Stimulated activated CD8-positive, alpha-beta memory T cell treated with anti-CD3 and anti-CD28 coated beads, Interleukin-4, amount 100 ng/mL, for 1 hour (primary cell): ENCODE data around the gene PSAP.

Experiments
- DNase-seq, 2 donors: peaks; one replicate each; pipeline ENCODE4 v3.0.0-alpha.2; 2020; ENCODE audit warnings: low read depth in 2 of 2, low spot score in 1 of 2

PSAP gene

DNA sequence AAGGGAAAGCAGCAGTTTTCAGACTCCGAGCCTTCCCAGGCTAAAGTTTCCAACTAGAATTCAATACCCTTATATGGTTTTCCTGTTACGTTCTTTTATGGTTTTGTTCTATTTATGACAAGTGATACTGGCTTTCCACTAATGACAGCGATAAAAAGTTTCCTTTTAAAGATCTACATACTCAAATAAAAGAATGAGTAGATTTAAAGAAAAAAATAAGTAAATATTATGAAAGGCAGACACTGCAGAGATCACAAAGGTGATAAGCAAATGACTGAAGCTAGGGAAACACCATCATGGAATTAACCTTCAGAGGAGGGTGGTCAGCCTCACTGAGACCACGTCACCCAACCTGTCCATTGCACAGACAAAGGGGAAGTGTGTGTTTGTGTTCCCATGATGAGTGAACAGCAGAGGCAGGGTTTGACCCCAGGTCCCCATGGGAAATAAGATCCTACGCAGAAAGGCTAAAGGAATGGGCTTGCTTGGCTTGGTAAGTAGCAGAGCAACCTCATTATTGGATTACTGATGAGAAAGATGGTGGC is 81.7 kb downstream of the PSAP start:
- no peak for DNase-seq

DNA sequence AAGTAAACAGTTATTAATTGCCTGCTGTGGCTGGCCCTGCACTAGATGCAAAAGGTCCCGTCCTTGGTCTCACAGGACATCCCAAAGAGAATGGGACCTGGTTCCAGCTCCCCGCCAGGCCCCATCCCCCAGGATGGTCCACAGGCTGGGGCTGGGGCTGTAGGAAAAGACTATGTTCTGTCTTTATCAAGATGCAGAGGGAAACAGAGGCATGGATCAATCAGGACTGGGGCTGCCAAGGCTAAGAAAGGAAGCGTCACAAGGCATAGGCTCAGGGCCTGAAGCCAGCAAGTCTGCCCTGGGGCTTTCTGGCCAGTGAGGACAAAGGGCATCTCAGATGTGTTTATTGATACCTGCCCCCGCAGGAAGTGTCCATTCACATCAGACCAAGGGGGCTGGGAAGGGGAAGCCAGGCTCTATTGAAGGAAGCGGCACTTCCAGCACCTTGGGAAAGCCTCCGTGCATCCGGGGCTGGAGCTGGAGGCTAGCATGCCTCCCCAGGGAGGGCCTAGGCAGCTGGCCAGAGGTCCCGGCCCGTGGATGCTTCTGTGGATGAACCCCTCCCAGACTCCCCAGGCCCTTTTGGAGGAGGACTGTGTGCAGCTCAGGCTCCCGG is 83.5 kb downstream of the PSAP start:
- no peak for DNase-seq

DNA sequence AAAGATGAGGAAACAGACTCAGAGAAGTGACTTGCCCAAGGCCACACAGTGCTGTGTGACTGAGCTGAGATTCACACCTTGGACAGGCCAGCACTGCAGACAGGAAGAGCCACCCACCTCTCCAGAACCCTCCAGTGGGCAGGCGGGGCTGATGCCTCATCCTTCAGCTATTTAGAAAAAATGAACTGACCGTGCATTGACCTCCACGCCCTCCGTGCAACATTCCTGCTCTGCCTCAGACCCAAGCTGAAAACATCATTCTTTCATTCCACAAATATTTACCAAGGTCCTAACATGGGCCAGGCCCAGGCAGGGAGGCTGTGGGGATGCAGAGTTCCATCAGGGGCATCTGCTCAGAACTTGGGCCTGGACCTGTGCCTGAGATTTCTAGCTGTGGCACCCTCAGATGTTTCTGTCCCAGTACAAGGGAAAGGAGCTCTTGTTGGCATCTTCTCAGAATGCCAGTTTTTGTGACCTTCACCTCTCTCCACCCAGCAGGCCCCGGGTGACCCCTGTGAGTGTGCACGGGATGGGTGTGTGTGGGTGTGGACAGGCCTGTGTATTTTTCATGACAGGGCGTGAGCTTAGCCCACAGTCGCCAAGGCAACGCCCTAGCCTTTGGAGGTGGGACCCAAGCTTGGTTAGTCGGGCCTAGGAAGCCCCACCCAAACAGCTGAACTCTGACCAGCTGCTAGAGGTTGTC is 84.2 kb downstream of the PSAP start:
- DNase-seq: no peak
